K562 (cell line): Measurements from ENCODE around the gene ZBTB9.

Source experiments
- GATAD2B ChIP-seq: fragments of 450-650 bp; IDR thresholded peaks from 2 replicates; pipeline ENCODE4 v1.6.1; 2017; ENCODE audit warnings: mild to moderate bottlenecking, borderline replicate concordance
- SPI1 ChIP-seq: IDR thresholded peaks from 2 replicates; pipeline ENCODE4 v1.6.1; 2011; ENCODE audit warnings: low read depth, low read length, control low read depth, borderline replicate concordance
- ZFX ChIP-seq: sonication (generic); formaldehyde crosslinking; IDR thresholded peaks from 2 replicates; pipeline ENCODE4 v1.8.0; 2022; ENCODE audit warnings: mild to moderate bottlenecking, missing genetic modification reagents, moderate library complexity

DNA sequence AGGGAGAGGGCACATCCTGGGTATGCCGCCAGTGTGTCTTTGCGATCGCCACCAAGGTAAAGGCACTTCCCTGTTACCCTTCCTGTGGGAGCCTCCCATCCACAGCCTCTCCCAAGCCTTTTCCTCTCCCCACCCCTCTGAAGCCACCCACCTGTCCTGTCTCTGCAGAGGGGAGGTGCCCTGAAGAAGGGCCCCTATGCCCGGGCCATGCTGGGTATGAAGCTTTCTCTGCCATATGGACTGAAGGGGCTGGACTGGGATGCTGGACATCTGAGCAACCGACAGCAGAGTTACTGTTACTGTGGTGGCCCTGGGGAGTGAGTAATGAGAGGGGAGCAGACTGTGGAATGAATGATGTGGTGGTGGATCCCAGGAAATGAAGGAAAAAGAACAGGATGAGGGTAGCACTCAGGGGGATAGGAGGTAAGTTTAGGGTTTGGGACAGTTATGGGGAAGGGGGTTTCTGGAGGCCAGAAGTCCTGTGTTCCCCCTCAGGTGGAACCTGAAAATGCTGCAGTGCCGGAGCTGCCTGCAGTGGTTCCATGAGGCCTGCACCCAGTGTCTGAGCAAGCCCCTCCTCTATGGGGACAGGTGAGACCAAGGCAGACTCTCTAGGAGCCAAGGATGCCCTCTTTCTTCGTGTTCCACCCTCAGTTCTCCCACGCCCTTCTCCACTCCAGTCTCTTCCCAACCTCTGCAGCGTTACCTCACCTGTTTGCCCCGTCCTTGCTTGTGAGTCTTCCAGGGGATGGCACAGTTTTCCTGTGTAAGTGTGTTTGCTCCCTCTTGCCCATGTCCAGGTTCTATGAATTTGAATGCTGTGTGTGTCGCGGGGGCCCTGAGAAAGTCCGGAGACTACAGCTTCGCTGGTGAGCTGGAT, 40.9 kb upstream of the ZBTB9 start:
- no peak for TF ChIP-seq GATAD2B
- TF ChIP-seq ZFX (CRISPR knock-in tag): no peak
- no peak for TF ChIP-seq SPI1
